Activated CD4-positive, alpha-beta T cell treated with anti-CD3 and anti-CD28 coated beads for 36 hours (primary cell): Measurements from ENCODE around the gene TMEM144. TPM values are rescaled to one million over a fixed set of nuclear protein-coding genes. Genes with fewer than 3 reads are reported as not detected.
"Not testable (repeated sequence)": the region's sequence is repeated elsewhere in the genome, so short reads cannot be mapped to it uniquely, and the experiment has no call there.

Experiments used
- ATAC-seq: fragments of 200-7000 bp; cut with Tn5 transposase; one replicate; pipeline ENCODE4 v1.10.0; 2021; ENCODE audit warnings: mild to moderate bottlenecking, moderate library complexity
- CTCF ChIA-PET: fragments of 350-600 bp; sonication (Branson Sonifier 250); formaldehyde crosslinking; loops from one replicate; lab custom pipeline; 2021; ENCODE audit warnings: antibody characterized with exemption; lab: Charles Lee
- POLR2A ChIA-PET: fragments of 350-600 bp; sonication (Branson Sonifier 250); formaldehyde crosslinking; loops from one replicate; lab custom pipeline; 2021; ENCODE audit warnings: antibody characterized with exemption, inconsistent platforms; lab: Charles Lee
- DNase-seq: peaks from one replicate; pipeline ENCODE4 v3.0.0-alpha.2; 2020
- H3K27ac Mint-ChIP-seq: one replicate; pipeline ENCODE4 v1.8.0; 2021; ENCODE audit warnings: mixed read lengths
- H3K27me3 Mint-ChIP-seq: one replicate; pipeline ENCODE4 v1.8.0; 2021; ENCODE audit warnings: mixed read lengths
- H3K36me3 Mint-ChIP-seq: one replicate; pipeline ENCODE4 v1.8.0; 2021; ENCODE audit warnings: low read depth, mixed read lengths
- H3K4me1 Mint-ChIP-seq: one replicate; pipeline ENCODE4 v1.8.0; 2021; ENCODE audit warnings: mixed read lengths
- H3K4me3 Mint-ChIP-seq: one replicate; pipeline ENCODE4 v1.8.0; 2021; ENCODE audit warnings: mild to moderate bottlenecking, moderate library complexity, mixed read lengths
- H3K9me3 Mint-ChIP-seq: one replicate; pipeline ENCODE4 v1.8.0; 2021; ENCODE audit warnings: low read depth, mixed read lengths
- intact Hi-C, 2 experiments: fragments of 100-400 bp; cut with DNase I in 1 of 2; cut with micrococcal nuclease in 1 of 2; formaldehyde crosslinking; loops; one replicate each; pipeline versions ENCODE4 v1.14.2 to v1.15.1; 2022 to 2024; cut with DNase I, micrococcal nuclease
- total RNA-seq, 2 experiments: library from RNA; stranded (reverse); gene quantifications; one replicate each; pipeline ENCODE4 v1.2.3, GENCODE V29; 2021

Gene TMEM144
- total RNA-seq, 2 experiments from 2014 or later, result 0.21 to 0.32 TPM

DNA sequence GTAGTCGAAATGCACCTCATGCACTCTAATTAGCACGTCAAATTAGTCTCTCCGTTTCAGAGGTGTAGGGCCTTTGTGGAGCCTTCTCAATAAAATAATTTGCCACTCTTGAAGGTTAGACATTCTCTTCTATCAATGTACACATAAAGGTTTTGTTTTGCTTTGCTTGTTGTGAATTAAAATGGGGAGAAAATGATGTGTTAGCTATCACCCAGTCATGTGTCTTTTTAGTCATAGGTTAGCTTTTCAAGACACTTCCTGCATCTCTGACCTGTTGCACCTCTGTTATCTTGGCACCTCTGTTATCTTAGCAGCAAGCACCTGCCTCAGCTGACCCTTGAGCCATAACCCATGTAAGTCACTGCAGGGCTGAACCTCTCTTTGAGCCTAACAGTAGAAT is 936 bp downstream of the TMEM144 start:
- Mint-ChIP-seq H3K4me1 (peaks cover 21% of the 10 kb centered on the region), H3K4me3 (peak overlapping the region; percentile 15), H3K36me3 (no peaks in the 10 kb centered on the region), H3K9me3 (no peaks in the 10 kb centered on the region), H3K27ac (no peak overlapping the region), H3K27me3 (peaks cover 28% of the 10 kb centered on the region)
- ATAC-seq, result no peak
- no peak for DNase-seq
- intact Hi-C loops, result no loop called here
- ChIA-PET CTCF (interaction anchor here (1.2 kb wide), 1 partner anchor 14 kb away, joined by 3 read pairs; no protein-coding TSS in a partner anchor), POLR2A (no interaction called here)

DNA sequence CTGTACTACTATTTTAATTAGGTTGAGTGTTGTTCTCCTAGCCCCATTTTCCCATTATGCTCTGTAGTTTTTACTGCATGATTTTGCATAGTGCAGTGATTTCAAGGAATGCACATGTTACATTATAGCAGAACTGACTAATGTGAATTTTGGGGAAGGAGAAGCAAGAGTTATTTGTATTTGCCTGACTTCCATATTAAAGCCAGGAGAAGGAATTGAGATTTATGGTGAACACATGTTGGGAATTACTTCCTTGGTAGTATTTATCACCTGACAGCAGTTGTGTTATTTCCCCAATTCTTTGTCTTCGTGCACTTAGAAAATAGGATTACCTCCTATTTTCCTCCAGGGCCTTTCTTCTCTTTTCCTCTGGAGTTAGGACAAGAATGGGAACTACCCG is 3.2 kb downstream of the TMEM144 start:
- no peak for DNase-seq
- peaks cover 21% of the 10 kb centered on the region for H3K4me1 Mint-ChIP-seq
- H3K9me3 Mint-ChIP-seq, result no peaks in the 10 kb centered on the region
- ATAC-seq, result no peak
- no peak overlapping the region for H3K4me3 Mint-ChIP-seq
- H3K27me3 Mint-ChIP-seq, result peaks cover 23% of the 10 kb centered on the region
- H3K27ac Mint-ChIP-seq, result no peak overlapping the region
- ChIA-PET CTCF (no interaction called here), POLR2A (no interaction called here)
- intact Hi-C loops, result no loop called here
- no peaks in the 10 kb centered on the region for H3K36me3 Mint-ChIP-seq

DNA sequence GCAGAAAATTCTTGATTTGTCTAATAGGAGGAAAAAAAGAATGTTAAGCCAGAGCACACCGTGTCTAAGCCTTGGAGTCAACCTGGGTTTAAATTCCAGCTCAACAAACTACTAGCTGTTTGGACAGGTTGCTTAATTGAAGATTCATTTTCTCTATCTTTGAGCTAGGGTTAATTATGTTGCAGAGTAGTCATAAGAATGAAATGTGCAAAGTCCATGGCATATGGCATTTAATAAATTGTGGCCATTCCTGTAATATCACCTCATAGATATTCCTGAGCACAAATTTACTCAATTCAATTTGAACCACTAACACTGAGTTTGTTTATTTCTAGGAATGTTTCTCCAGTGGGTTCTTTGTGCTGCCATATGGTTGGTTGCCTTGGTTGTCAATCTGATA is 4.6 kb downstream of the TMEM144 start:
- ChIA-PET POLR2A (no interaction called here), CTCF (no interaction called here)
- H3K4me3 Mint-ChIP-seq, result no peak overlapping the region
- DNase-seq, result no peak
- no peak overlapping the region for H3K27ac Mint-ChIP-seq
- no peaks in the 10 kb centered on the region for H3K36me3 Mint-ChIP-seq
- peaks cover 13% of the 10 kb centered on the region for H3K4me1 Mint-ChIP-seq
- H3K27me3 Mint-ChIP-seq, result peaks cover 22% of the 10 kb centered on the region
- intact Hi-C loops, result no loop called here
- no peaks in the 10 kb centered on the region for H3K9me3 Mint-ChIP-seq
- ATAC-seq, result no peak

DNA sequence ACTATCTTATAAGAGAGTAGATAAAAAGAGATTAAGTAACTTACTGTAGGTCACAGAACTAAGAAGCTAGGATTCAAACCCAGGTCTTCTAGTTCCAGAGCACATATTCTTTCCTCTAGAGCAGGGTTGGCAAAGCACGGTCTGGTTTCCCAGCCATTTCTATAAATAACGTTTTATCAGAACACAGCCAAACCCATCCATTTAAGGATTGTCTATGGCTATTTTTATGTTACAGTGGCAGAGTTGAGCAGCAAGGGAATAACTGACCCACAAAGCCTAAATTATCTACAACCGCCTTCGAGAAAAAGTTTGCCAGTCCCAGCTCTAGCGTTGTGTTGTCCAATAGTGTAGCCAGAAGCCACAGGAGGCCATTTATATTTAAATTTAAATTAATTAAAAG is 7.5 kb downstream of the TMEM144 start:
- DNase-seq, result no peak
- ChIA-PET CTCF (no interaction called here), POLR2A (no interaction called here)
- Mint-ChIP-seq H3K9me3 (no peaks in the 10 kb centered on the region), H3K4me1 (no peaks in the 10 kb centered on the region), H3K27ac (no peak overlapping the region), H3K27me3 (peaks cover 12% of the 10 kb centered on the region), H3K4me3 (no peak overlapping the region), H3K36me3 (no peaks in the 10 kb centered on the region)
- ATAC-seq, result no peak
- intact Hi-C loops, result no loop called here

DNA sequence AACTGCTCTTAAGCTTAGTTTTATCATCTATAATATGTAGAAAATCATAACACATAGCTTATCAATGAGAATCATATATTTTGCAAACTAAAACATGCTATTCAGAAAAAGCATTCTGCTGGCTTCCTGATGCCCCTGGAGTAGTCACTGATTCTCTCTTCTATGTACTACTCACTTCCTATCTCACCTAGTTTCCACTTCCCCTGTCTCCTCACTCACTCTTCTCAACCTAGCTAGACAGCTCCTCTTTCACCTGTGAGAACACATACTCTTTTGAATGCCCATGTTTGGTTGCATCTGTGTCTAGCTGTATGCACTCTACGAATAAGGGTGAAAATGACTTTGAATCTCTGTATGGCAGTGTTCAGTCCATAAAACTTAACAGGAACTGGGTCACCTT is 9.3 kb downstream of the TMEM144 start:
- POLR2A ChIA-PET, result no interaction called here

DNA sequence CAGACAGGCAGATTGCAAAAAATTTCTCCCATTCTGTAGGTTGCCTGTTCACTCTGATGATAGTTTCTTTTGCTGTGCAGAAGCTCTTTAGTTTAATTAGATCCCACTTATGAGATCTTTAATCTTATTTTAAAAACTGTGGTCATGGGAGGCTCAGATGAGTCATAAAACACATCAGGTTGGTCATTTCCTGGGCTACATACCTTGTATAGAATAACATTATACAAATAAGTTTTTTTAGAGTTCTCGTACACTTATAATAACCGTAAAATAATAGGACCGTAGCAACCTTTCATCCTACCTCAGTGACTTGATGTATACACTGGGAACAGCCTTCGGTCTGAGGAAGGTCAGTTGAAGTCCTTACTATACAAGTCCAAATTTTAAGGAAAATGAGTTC is 14.0 kb downstream of the TMEM144 start:
- intact Hi-C loops, H3K27me3 Mint-ChIP-seq, H3K4me1 Mint-ChIP-seq, POLR2A ChIA-PET, DNase-seq, H3K27ac Mint-ChIP-seq, H3K9me3 Mint-ChIP-seq, ATAC-seq, H3K36me3 Mint-ChIP-seq, H3K4me3 Mint-ChIP-seq: not testable (repeated sequence)
- CTCF ChIA-PET, result interaction anchor here (0.7 kb wide), 1 partner anchor 231 kb away, joined by 4 read pairs; no protein-coding TSS in a partner anchor

More for the DNA sequence above, 9.3 kb downstream of the TMEM144 start:
- no peaks in the 10 kb centered on the region for H3K36me3 Mint-ChIP-seq
- H3K4me1 Mint-ChIP-seq, result no peaks in the 10 kb centered on the region
- CTCF ChIA-PET, result interaction anchor here (1.2 kb wide), 1 partner anchor 35 kb away, joined by 3 read pairs; no protein-coding TSS in a partner anchor
- no peak overlapping the region for H3K4me3 Mint-ChIP-seq
- ATAC-seq, result no peak
- H3K27me3 Mint-ChIP-seq, result peaks cover 5% of the 10 kb centered on the region
- no peak overlapping the region for H3K27ac Mint-ChIP-seq
- no peaks in the 10 kb centered on the region for H3K9me3 Mint-ChIP-seq
- intact Hi-C loops, result no loop called here
- no peak for DNase-seq

DNA sequence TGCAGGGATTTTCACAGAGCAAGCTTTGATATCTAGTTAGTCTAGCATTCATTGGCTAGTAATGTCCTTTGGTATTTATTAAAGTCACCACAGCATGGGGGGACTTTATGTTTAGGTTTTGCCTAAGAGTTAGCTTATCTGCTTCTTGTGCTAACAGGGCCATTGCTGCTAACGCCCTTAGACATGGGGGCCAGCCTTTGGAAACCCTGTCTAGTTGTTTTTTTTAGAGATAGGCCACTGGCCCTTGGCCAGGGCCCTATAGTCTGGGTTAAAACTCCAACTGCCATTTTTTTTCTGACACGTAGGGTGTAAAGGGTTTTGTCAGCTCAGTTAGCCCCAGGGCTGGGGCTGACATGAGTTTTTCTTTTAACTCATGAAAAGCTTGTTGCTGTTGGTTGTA is 14.7 kb downstream of the TMEM144 start:
- H3K36me3 Mint-ChIP-seq, intact Hi-C loops, H3K27me3 Mint-ChIP-seq: not testable (repeated sequence)

DNA sequence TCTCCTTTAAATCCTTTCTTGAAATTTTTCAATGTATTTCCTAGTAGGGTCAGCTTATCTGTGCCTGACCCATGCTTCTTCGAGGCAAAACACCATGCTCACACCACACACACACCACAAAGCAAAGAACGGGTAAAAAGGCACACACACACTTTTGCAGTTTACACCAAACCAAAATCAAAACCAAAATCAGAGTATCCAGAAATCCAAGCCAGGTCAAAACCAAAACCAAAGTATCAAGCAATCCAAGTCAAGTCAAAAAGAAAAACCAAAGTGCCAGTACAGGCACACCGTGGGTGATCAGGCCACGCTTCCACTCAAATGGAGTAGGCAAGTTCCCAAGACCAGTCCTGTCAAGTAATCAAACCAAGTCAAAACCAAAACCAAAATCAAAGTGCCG is 17.6 kb downstream of the TMEM144 start:
- ATAC-seq, H3K4me1 Mint-ChIP-seq, H3K27me3 Mint-ChIP-seq, H3K4me3 Mint-ChIP-seq, POLR2A ChIA-PET, H3K27ac Mint-ChIP-seq, CTCF ChIA-PET, H3K9me3 Mint-ChIP-seq, H3K36me3 Mint-ChIP-seq, intact Hi-C loops, DNase-seq: not testable (repeated sequence)

More for the DNA sequence above, 14.7 kb downstream of the TMEM144 start:
- H3K27ac Mint-ChIP-seq, ATAC-seq, H3K4me3 Mint-ChIP-seq, POLR2A ChIA-PET, DNase-seq, H3K4me1 Mint-ChIP-seq, H3K9me3 Mint-ChIP-seq: not testable (repeated sequence)
- CTCF ChIA-PET, result interaction anchor here (0.7 kb wide), 1 partner anchor 230 kb away, joined by 4 read pairs; no protein-coding TSS in a partner anchor

DNA sequence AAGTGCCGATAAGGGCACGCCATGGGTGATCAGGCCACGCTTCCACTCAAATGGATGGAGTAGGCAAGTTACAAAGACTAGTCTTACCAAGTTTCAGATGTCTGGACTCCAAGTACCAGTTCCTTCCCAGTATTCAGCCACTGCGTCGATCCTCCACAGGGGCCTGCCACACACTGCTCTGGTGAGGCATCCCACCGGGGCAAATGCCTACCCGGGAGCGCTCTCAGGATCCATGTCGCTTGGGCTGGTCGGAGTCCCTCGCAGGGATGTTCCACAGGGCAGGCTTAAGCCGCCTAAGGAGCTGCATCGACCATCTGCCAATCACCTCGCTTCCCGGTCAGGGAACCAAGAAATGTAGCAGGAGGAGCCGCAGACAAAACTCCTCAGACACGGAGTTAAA is 18.1 kb downstream of the TMEM144 start:
- H3K4me1 Mint-ChIP-seq, DNase-seq, POLR2A ChIA-PET, ATAC-seq, CTCF ChIA-PET, intact Hi-C loops, H3K4me3 Mint-ChIP-seq, H3K9me3 Mint-ChIP-seq, H3K27ac Mint-ChIP-seq, H3K27me3 Mint-ChIP-seq, H3K36me3 Mint-ChIP-seq: not testable (repeated sequence)

DNA sequence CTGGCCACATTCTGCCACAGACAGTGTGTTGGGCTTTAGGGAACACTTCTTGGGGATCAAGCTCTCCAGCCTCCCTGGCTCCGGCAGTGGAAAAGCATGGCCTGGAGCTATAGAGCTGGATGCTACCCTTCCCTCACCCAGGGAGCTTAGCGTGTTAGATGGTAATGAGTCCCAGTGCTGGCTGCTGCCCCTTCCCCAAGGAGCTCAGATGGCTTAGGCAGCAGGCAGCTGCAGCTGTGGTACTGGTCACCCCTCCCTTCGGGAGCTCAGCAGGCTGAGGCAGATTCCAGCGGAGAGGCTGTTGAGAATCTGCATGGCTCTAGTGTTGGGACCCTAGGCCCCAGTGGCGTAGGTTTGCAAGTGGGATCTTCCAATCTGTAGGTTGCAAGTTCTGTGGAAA is 19.5 kb downstream of the TMEM144 start:
- H3K4me3 Mint-ChIP-seq, result no peak overlapping the region
- H3K27me3 Mint-ChIP-seq, result no peaks in the 10 kb centered on the region
- H3K4me1 Mint-ChIP-seq, result peaks cover 2% of the 10 kb centered on the region
- ChIA-PET CTCF (interaction anchor here (1.2 kb wide), 1 partner anchor 25 kb away, joined by 3 read pairs; no protein-coding TSS in a partner anchor), POLR2A (no interaction called here)
- no peaks in the 10 kb centered on the region for H3K36me3 Mint-ChIP-seq
- intact Hi-C loops, result no loop called here
- DNase-seq (no peak), ATAC-seq (no peak)
- no peak overlapping the region for H3K27ac Mint-ChIP-seq
- H3K9me3 Mint-ChIP-seq, result no peaks in the 10 kb centered on the region

DNA sequence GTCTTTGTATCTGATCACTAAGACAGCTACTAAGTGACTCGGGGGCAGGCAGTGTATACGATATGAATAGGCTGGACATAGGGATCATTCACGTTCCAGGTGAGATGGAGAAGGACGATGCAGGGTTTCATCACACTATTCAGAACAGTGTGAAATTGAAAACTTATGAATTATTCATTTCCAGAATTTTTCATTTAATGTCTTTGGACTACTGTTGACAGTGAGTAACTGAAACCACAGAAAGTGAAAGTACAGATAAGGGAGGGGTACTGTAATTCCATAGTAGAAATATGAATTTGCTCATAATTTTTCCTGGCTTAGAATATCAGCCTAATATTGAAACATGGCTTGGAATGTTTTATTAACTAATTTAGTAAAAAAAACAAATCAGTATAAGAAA is 24.4 kb downstream of the TMEM144 start:
- POLR2A ChIA-PET, result no interaction called here
- ATAC-seq, result no peak
- DNase-seq, result no peak
- Mint-ChIP-seq H3K36me3 (no peaks in the 10 kb centered on the region), H3K27ac (no peak overlapping the region), H3K4me1 (peaks cover 2% of the 10 kb centered on the region), H3K4me3 (no peak overlapping the region), H3K27me3 (no peaks in the 10 kb centered on the region), H3K9me3 (no peaks in the 10 kb centered on the region)
- intact Hi-C loops, result no loop called here
- CTCF ChIA-PET, result no interaction called here

DNA sequence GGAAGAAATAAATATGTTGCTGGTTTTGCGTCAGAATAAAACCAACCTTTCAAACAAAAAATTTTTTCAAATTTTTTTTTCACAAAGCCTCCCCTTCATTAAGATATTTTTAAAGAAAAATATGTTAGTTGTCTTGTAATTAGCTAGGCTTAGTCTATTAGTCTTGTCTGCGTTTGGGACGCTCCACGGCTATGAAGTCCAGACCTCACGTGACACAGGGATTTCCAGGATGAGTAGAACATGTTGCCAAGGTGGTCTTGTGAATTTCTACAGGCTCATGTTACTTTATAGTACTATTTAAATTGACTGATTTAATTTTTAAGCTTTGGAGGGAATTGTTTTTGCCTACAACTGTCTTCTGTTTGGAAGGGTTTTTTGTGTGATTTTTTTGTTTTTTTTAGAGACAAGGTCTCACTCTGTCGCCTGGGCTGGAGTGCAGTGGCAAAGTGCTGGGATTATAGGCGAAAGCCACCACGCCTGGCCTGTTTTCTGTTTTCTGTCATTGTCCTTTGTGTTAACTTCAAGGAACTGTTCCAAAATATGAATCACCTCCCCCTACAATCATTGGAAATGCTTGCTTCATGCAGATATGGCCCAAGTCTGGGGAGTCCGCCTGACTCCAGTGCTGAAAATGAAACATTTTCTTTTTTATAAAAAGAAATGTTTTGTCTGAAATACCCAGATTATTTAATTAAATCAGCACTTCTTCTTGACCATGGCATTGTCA is 26.2 kb downstream of the TMEM144 start:
- intact Hi-C loops, result no loop called here
- no peak overlapping the region for H3K4me3 Mint-ChIP-seq
- no peaks in the 10 kb centered on the region for H3K27me3 Mint-ChIP-seq
- H3K27ac Mint-ChIP-seq, result no peak overlapping the region
- peaks cover 2% of the 10 kb centered on the region for H3K4me1 Mint-ChIP-seq
- DNase-seq (no peak), ATAC-seq (no peak)
- H3K36me3 Mint-ChIP-seq, result no peaks in the 10 kb centered on the region
- no peaks in the 10 kb centered on the region for H3K9me3 Mint-ChIP-seq
- ChIA-PET CTCF (no interaction called here), POLR2A (no interaction called here)
